SK-N-DZ (cell line): ENCODE results near the gene STRIP1.
"Not testable (repeated sequence)": the region's sequence is repeated elsewhere in the genome, so short reads cannot be mapped to it uniquely, and the experiment has no call there.

Source experiments
- DNase-seq: peaks from one replicate; pipeline ENCODE4 v3.0.0-alpha.2; 2015; ENCODE audit warnings: low spot score

Gene STRIP1

DNA sequence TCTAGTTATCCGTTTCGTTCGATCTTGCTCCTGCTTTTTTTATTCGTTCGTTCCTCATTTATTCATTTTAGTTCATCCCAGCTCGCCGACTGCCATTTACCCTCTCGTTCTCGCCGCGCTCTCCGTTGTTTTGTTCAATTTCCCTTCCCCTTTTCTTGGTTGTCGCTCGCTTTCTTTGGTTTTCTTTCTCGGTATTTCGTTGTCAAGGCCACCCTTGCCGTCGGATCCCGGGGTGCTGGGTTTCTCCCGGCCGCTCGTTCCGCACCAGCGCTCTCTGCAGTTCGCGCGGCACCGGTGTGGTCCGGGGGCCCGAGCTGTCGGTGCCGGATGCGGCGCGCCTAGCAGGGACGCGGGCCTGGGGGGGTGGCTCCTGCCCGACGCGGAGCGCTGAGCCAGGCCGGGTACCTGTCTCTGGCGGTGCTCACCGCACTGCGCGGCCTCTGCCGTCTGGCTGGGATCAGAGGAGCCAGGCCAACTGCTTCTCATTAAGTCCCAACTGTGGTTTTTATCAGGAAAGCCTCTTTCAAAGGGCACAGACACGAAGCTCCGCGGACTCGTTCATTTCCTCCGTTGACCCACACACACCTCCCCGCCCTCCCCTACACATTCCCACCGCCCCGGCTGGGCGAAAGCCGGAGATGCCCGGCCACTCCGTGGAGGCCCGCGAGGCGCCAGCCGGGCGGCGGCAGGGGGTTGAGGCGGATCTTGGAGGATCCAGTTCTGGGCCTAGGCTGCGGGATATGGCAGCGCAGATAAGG lies 34.4 kb downstream of the STRIP1 start:
- no peak for DNase-seq

GRCh38 chr1:110069404-110070281 lies 35.2 kb downstream of the STRIP1 start:
- DNase-seq: no peak

DNA sequence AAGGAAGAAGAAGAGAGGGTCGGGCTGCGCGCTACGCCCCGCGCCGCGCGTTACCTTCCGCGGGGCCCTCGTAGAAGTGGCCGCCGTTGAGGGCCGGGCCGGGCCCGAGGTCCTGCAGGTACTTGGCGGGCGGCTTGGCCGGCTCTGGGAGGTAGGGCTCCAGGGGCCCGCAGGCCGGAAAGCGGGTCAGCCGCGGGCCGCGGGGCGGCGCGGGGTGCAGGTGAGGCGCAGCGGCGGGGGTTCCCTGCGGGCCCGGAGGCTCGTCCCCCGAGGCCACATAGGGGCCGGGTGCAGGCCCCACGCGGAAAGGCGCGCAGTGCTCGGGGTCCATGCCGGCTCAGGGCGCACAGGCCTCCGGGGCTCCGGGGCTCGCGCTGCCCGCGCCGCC lies 35.9 kb downstream of the STRIP1 start:
- no peak for DNase-seq

- DNase-seq: no peak
These were observed 36.3 kb downstream of the STRIP1 start, which contains the start of gene ALX3 for GRCh38 chr1:110070671-110071242. TSS of gene ALX3 (minus strand) at chr1:110070672. CDS start at chr1:110070612, 60 bp downstream.

GRCh38 chr1:110074166-110074565 lies 39.7 kb downstream of the STRIP1 start:
- no peak for DNase-seq

DNA sequence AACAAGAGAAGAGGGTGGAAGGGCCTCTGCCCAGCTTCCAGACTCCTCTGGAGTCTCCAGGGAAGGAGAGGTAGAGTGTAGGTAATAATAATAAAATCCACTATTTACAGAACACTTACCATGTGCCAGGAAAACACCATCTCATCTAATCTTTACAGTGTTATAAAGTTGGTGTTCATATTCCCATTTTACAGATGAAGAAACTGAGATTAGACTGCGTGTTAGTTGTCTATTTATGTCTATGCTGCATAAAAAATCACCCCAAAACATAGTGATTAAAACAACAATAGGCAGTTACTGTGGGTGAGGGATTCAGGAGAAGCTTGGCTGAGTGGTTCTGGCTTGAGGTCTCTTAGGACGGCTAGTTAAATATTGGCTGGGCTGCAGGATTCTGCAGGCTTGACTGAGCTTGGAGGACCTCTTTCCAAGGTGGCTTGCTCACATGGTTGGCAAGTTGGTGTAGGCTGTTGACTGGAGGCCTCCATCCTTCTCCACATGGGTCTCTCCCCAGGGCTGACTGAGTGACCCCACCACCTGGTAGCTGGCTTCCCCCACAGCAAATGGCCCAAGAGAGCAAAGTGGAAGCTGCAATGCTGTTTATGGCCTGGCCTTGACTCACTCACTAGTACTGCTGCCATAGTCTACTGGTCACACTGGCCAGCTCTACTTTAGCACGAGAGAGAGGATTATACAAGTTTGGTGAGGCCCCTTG lies 42.5 kb downstream of the STRIP1 start:
- no peak for DNase-seq

DNA sequence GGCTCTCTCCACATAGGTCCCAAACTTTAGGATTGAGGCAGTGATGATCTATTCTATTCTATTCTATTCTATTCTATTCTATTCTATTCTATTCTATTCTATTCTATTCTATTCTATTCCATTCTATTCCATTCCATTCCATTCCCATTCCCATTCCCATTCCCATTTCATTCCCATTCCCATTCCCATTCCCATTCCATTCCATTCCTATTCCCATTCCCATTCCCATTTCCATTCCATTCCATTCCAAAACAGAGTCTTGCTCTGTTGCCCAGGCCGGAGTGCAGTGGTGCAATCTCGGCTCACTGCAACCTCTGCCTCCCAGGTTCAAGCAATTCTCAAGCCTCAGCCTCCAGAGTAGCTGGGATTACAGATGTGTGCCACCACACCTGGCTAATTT lies 45.6 kb downstream of the STRIP1 start:
- not testable (repeated sequence) for DNase-seq

- no peak for DNase-seq
These were observed 46.6 kb downstream of the STRIP1 start for GRCh38 chr1:110081061-110081460.

GRCh38 chr1:110082477-110082876 lies 48.1 kb downstream of the STRIP1 start:
- no peak for DNase-seq

DNA sequence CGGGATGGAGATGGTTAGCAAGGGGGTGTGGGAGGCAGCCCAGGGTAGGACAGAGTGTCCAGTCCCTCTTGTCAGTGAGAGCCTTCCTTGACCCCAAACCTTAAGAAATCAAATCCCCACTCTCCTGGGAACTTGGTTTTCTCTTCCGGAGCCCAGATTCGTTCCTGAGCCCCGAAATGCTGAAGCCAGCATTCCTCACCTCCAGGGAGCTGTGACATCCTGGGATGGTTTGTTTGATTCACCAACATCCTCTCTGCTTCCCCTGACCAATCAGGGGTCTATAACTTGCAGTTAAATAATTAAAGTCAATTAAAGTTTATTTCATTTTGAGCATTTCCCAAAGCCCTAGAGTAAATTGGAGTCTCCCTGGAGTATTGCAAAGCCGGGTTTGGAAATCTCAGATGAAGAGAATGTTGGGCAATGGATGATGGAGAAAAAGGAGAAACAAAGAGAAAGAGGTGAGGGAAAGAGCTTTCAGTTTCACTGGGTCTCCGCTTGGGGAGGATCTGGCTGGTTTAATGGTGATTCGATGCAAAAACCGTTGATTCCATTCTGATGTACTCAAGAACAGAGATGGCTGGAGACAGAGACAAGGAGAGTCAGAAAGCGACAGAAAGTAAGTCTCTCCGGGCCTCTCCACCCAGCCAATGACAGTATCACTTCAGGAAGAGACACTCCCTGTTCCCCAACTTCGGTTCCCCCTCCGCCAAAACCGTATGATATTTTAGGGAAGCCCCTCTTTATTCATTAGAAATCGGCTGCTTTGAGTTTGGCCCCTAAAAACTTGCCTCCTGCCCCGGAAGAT lies 48.8 kb downstream of the STRIP1 start:
- DNase-seq: no peak

- DNase-seq: no peak
These were observed 49.4 kb downstream of the STRIP1 start for GRCh38 chr1:110083866-110084226.

GRCh38 chr1:110084227-110085078 lies 50.0 kb downstream of the STRIP1 start:
- no peak for DNase-seq

- no peak for DNase-seq
These were observed 51.2 kb downstream of the STRIP1 start for GRCh38 chr1:110085671-110086070.

DNA sequence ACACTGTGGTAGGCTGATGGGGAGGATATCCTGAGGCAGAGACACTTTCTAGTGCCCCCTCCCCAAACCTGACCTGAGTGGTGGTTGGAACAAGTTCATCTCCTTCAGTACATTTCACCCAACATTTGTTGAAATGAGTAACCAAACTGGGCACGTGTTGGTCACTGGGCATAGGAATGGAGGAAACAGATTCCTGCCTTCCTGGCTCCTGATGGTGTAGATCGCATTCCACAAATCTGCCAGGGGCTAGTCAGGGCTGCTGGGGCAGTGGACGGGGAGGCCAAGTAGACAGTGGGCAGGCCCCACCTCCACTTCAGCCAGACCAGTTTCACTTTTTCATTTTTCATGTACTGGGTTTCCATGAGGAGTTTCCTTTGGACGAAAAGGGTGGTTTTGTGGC lies 52.5 kb downstream of the STRIP1 start:
- no peak for DNase-seq

DNA sequence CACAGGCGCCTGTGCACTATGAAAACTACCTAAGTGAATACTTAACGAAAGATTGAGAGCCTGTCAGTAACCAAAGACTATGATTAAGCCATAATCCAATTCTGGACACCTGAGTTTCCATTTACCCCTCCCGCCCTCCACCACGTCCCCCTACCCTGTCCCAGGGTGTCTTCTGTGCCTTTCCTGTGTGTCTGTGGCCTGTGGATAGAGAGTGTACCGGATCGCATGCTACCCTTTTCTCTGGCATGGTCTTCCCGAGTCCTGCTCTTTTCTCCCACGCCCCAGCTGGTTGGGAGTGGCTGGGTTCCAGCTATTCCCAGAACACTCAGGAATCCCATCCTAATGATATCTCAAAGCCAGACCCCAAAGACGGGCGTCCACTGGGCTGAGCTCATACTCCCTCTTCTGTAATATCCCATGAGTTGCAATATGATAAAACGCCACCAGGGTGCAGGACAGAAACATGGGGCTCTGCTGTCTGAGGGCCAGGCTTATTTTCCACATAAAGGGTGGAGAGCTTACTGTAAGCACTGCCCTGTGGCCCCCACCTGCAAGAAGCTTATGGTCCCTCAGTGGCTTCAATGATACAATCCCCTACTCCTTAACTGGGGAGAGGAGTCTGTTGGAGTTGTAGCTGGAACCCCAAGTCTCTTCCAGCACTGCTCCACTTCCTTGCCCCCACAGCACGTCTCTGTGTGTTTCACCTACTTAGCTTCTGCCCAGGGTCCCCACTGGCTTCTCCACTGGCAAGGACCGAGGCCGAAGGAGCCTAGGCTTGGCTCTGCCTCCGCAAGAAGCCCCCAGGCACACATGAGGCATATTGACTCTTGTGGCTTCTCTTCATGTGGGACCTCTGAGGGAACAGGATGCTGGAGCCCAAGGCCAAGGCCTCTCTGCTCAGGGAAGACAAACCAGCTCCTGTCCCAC lies 53.7 kb downstream of the STRIP1 start:
- peak; percentile 75 for DNase-seq

- DNase-seq: no peak
These were observed 54.4 kb downstream of the STRIP1 start for GRCh38 chr1:110088739-110089316.

GRCh38 chr1:110089561-110090275 lies 55.3 kb downstream of the STRIP1 start:
- DNase-seq: no peak

DNA sequence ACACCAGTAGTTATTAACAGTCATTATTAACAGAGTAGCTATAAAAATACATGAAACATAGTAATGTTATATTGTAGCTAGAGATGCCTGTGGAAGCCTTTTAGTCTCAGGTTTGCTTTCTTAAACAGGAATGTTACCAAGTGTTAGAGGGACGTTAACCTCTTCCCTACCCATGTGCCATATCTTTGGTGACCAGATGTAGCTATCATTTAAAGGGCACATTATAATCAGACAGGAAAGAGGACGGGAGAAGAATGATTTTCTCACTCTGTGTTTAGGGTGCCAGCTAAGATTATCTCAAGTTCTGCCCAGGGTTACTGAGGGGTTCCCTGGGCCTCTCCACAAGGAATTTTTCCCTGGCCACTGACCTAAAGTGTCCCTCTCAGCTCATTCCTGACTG lies 57.0 kb downstream of the STRIP1 start:
- no peak for DNase-seq
